H1 (cell line): ENCODE measurements around the gene ARV1. TPM values are rescaled to one million over a fixed set of nuclear protein-coding genes. Genes with fewer than 3 reads are reported as not detected.
A peak's percentile ranks its signal among the peaks of the same experiment; 100 is the strongest.

Experiments used
- RNF2 ChIP-seq: fragments of 200-900, 300-1000 bp; sonication (generic); IDR thresholded peaks from 2 replicates; pipeline ENCODE4 v1.7.1; 2016; ENCODE audit warnings: borderline replicate concordance, low read depth, mild to moderate bottlenecking, antibody characterized with exemption, low read length; ENCODE audit not compliant: poor library complexity, severe bottlenecking; ENCODE audit errors: missing control alignments
- polyA plus RNA-seq, 7 experiments: library from polyadenylated mRNA; depleted of rRNA in 3 of 7; stranded (reverse) in 5 of 7; unstranded in 2 of 7; fragments of >200 nt in 5 of 7; fragments of 200-250 nt in 2 of 7; gene quantifications; 1 replicate in 5 of 7; 2 replicates in 1 of 7; 4 replicates in 1 of 7; pipeline versions ENCODE4 v1.2.1 to v1.2.3, GENCODE V29; 2011 to 2013; ENCODE audit warnings: missing spikeins in 2 of 7, mixed read lengths in 2 of 7
- total RNA-seq: library from RNA; stranded (reverse); fragmentation: NEBNext Ultra II Directional; extraction: Animal tissue kit (Norgen Biotek cat#: 25700); gene quantifications from 2 replicates; pipeline ENCODE4 v1.2.1, GENCODE V29; 2021

ARV1 gene
- total and polyA plus RNA-seq, 2 of the 8 experiments (the other 6 are each of a cell fraction or from before 2014, with no cell fraction given): 13.1 to 13.4 TPM

GRCh38 chr1:231039161-231040018, 60.5 kb downstream of the ARV1 start (continued):
- TF ChIP-seq RNF2: peak; percentile 45
- TF ChIP-seq, all 59 proteins: peak for 7
